HG03442 (cell line): ENCODE results near the gene SHANK2.

Experiments used
- ATAC-seq: cut with Tn5 transposase; IDR thresholded peaks from one replicate; pipeline ENCODE4 v1.9.1; 2021; ENCODE audit warnings: mild to moderate bottlenecking, moderate library complexity; ENCODE audit not compliant: unreplicated experiment

Gene SHANK2

GRCh38 chr11:71269603-71270511 is 17.5 kb upstream of the SHANK2 start:
- no peak for ATAC-seq

GRCh38 chr11:71268706-71269321 is 16.4 kb upstream of the SHANK2 start:
- no peak for ATAC-seq

GRCh38 chr11:71267807-71268421 is 15.5 kb upstream of the SHANK2 start:
- ATAC-seq = no peak

GRCh38 chr11:71266114-71266833 is 13.9 kb upstream of the SHANK2 start:
- no peak for ATAC-seq

- no peak for ATAC-seq
Measured at GRCh38 chr11:71265559-71266092, 13.2 kb upstream of the SHANK2 start.

- ATAC-seq = no peak
Measured at GRCh38 chr11:71263386-71263785, 11.0 kb upstream of the SHANK2 start.

GRCh38 chr11:71255800-71256479 is 3.6 kb upstream of the SHANK2 start:
- ATAC-seq = no peak

GRCh38 chr11:71255323-71255722 is 2.9 kb upstream of the SHANK2 start:
- no peak for ATAC-seq

GRCh38 chr11:71253794-71254193 is 1.4 kb upstream of the SHANK2 start:
- ATAC-seq = no peak

- ATAC-seq = no peak
Measured at GRCh38 chr11:71252770-71253730, 673 bp upstream of the SHANK2 start.

- ATAC-seq = no peak
Measured at GRCh38 chr11:71251761-71252268, 562 bp downstream of the SHANK2 start.

GRCh38 chr11:71251151-71251721 is 1.1 kb downstream of the SHANK2 start:
- no peak for ATAC-seq

GRCh38 chr11:71250523-71251150 is 1.7 kb downstream of the SHANK2 start:
- ATAC-seq = no peak

GRCh38 chr11:71249301-71249700 is 3.1 kb downstream of the SHANK2 start:
- no peak for ATAC-seq

- ATAC-seq = no peak
Measured at GRCh38 chr11:71248656-71249055, 3.7 kb downstream of the SHANK2 start.

GRCh38 chr11:71248251-71248570 is 4.2 kb downstream of the SHANK2 start:
- no peak for ATAC-seq

- ATAC-seq = no peak
Measured at GRCh38 chr11:71247551-71248250, 4.7 kb downstream of the SHANK2 start.

GRCh38 chr11:71246559-71246958 is 5.8 kb downstream of the SHANK2 start:
- no peak for ATAC-seq
